IMR-90 (cell line): ENCODE data around the gene ULBP2. TPM values are rescaled to one million over a fixed set of nuclear protein-coding genes. Genes with fewer than 3 reads are reported as not detected.

Source experiments
- ATAC-seq: fragments of 200-7000 bp; cut with Tn5 transposase; 2 replicates; pipeline ENCODE4 v1.9.1; 2020; ENCODE audit warnings: low read depth, mild to moderate bottlenecking, moderate library complexity
- BruUV-seq: library from RNA; stranded (reverse); fragments of 400-500 nt; replicated peaks from 2 replicates; lab custom pipeline; 2021; lab: Mats Ljungman, UMichigan
- CTCF ChIA-PET: fragments of 300-600 bp; formaldehyde crosslinking; extraction: SDS; loops from one replicate; lab custom pipeline; 2021; ENCODE audit warnings: antibody characterized with exemption; lab: Yijun Ruan, JAX
- POLR2A ChIA-PET: fragments of 300-600 bp; sonication (Branson Sonifier 250); formaldehyde crosslinking; loops from one replicate; lab custom pipeline; 2022; ENCODE audit warnings: antibody characterized with exemption; ENCODE audit not compliant: unreplicated experiment; lab: Charles Lee
- DNase-seq: peaks from one replicate; pipeline ENCODE4 v3.0.0; 2013
- H2AFZ ChIP-seq: replicated peaks from 2 replicates; pipeline ENCODE3; 2013; ENCODE audit warnings: low read length, mild to moderate bottlenecking; ENCODE audit not compliant: poor library complexity
- H2AK5ac ChIP-seq: 2 replicates; pipeline ENCODE4 v1.6.1; 2013; ENCODE audit warnings: low read depth, low read length, inconsistent platforms
- H2AK9ac ChIP-seq: replicated peaks from 2 replicates; pipeline ENCODE3; 2013; ENCODE audit warnings: mild to moderate bottlenecking, low read depth, low read length, moderate library complexity; ENCODE audit not compliant: poor library complexity
- H2BK120ac ChIP-seq: 2 replicates; pipeline ENCODE4 v1.6.1; 2013; ENCODE audit warnings: low read depth, low read length, inconsistent platforms
- H2BK15ac ChIP-seq: 3 replicates; pipeline ENCODE4 v1.6.1; 2013; ENCODE audit warnings: low read depth, low read length, inconsistent platforms
- H2BK20ac ChIP-seq: 2 replicates; pipeline ENCODE4 v1.6.1; 2013; ENCODE audit warnings: low read depth, mild to moderate bottlenecking, inconsistent platforms, low read length, moderate library complexity
- H2BK5ac ChIP-seq: 2 replicates; pipeline ENCODE4 v1.6.1; 2013; ENCODE audit warnings: mild to moderate bottlenecking, low read depth, low read length, inconsistent platforms; ENCODE audit not compliant: poor library complexity, severe bottlenecking
- H3K14ac ChIP-seq: replicated peaks from 2 replicates; pipeline ENCODE4 v1.6.1; 2013; ENCODE audit warnings: low read depth, low read length, inconsistent platforms
- H3K18ac ChIP-seq: 2 replicates; pipeline ENCODE4 v1.6.1; 2013; ENCODE audit warnings: low read depth, low read length, control low read depth
- H3K23ac ChIP-seq: 2 replicates; pipeline ENCODE4 v1.6.1; 2013; ENCODE audit warnings: low read depth, low read length, inconsistent platforms
- H3K27ac ChIP-seq: 2 replicates; pipeline ENCODE4 v1.5.1; 2013; ENCODE audit warnings: mild to moderate bottlenecking, control low read depth, low read length; ENCODE audit not compliant: insufficient read depth
- H3K27me3 ChIP-seq: 2 replicates; pipeline ENCODE4 v1.6.1; 2013; ENCODE audit warnings: low read length; ENCODE audit not compliant: control insufficient read depth, insufficient read depth
- H3K36me3 ChIP-seq: 2 replicates; pipeline ENCODE4 v1.6.1; 2013; ENCODE audit warnings: low read length, mixed read lengths; ENCODE audit not compliant: control insufficient read depth, insufficient read depth
- H3K4ac ChIP-seq: 2 replicates; pipeline ENCODE4 v1.6.1; 2013; ENCODE audit warnings: low read depth, low read length, inconsistent platforms
- H3K4me1 ChIP-seq: 2 replicates; pipeline ENCODE4 v1.6.1; 2013; ENCODE audit warnings: low read length, mixed read lengths; ENCODE audit not compliant: control insufficient read depth, insufficient read depth
- H3K4me2 ChIP-seq: 2 replicates; pipeline ENCODE4 v1.6.1; 2013; ENCODE audit warnings: low read depth, mild to moderate bottlenecking, control low read depth, low read length, moderate library complexity
- H3K4me3 ChIP-seq: 2 replicates; pipeline ENCODE4 v1.5.1; 2013; ENCODE audit warnings: low read depth, mild to moderate bottlenecking, control low read depth, low read length, moderate library complexity; ENCODE audit not compliant: insufficient read depth
- H3K56ac ChIP-seq: 2 replicates; pipeline ENCODE4 v1.6.1; 2013; ENCODE audit warnings: low read length, inconsistent platforms; ENCODE audit not compliant: insufficient read depth; ENCODE audit errors: extremely low read depth
- H3K79me1 ChIP-seq, 2 experiments: 2 replicates each; pipeline ENCODE4 v1.6.1; 2013; ENCODE audit warnings: low read length in 2 of 2, inconsistent platforms in 1 of 2, low read depth in 1 of 2
- H3K9ac ChIP-seq: 2 replicates; pipeline ENCODE4 v1.6.1; 2013; ENCODE audit warnings: low read depth, low read length, control low read depth
- H3K9me1 ChIP-seq: 2 replicates; pipeline ENCODE4 v1.6.1; 2013; ENCODE audit warnings: low read length, inconsistent platforms; ENCODE audit not compliant: insufficient read depth
- H3K9me3 ChIP-seq: 2 replicates; pipeline ENCODE4 v1.6.1; 2013; ENCODE audit warnings: low read length; ENCODE audit not compliant: control insufficient read depth, insufficient read depth
- H4K20me1 ChIP-seq: 2 replicates; pipeline ENCODE4 v1.6.1; 2013; ENCODE audit warnings: low read length, inconsistent platforms; ENCODE audit not compliant: insufficient read depth
- H4K5ac ChIP-seq: 2 replicates; pipeline ENCODE4 v1.6.1; 2013; ENCODE audit warnings: mild to moderate bottlenecking, low read depth, low read length, control low read depth
- H4K8ac ChIP-seq, 2 experiments: 2 replicates each; pipeline ENCODE4 v1.6.1; 2013; ENCODE audit warnings: low read depth in 2 of 2, low read length in 2 of 2, control low read depth in 1 of 2, inconsistent platforms in 1 of 2
- H4K91ac ChIP-seq: 2 replicates; pipeline ENCODE4 v1.6.1; 2013; ENCODE audit warnings: low read depth, low read length, inconsistent platforms; ENCODE audit not compliant: insufficient read depth
- BHLHE40 ChIP-seq: fragments of 150-350 bp; IDR thresholded peaks from 2 replicates; pipeline ENCODE4 v1.6.1; 2016; ENCODE audit warnings: mild to moderate bottlenecking, low read depth, low read length
- CEBPB ChIP-seq: IDR thresholded peaks from 2 replicates; pipeline ENCODE4 v1.6.1; 2012; ENCODE audit warnings: low read depth, low read length, improper control_type of control experiment
- CHD1 ChIP-seq: IDR thresholded peaks from 2 replicates; pipeline ENCODE4 v1.6.1; 2012; ENCODE audit warnings: low read depth, low read length, improper control_type of control experiment
- CTCF ChIP-seq: conservative IDR thresholded peaks from 2 replicates; pipeline ENCODE4 v1.5.1; 2012; ENCODE audit warnings: mild to moderate bottlenecking, low read depth, low read length, improper control_type of control experiment
- ELK1 ChIP-seq: fragments of 150-350 bp; IDR thresholded peaks from 2 replicates; pipeline ENCODE4 v1.6.1; 2016; ENCODE audit warnings: low read depth, mild to moderate bottlenecking, low read length, moderate library complexity, borderline replicate concordance
- FOS ChIP-seq: fragments of 150-350 bp; IDR thresholded peaks from 2 replicates; pipeline ENCODE4 v1.6.1; 2016; ENCODE audit warnings: low read depth, low read length
- MAFK ChIP-seq: IDR thresholded peaks from 2 replicates; pipeline ENCODE4 v1.6.1; 2012; ENCODE audit warnings: low read depth, low read length, improper control_type of control experiment
- MAZ ChIP-seq: IDR thresholded peaks from 2 replicates; pipeline ENCODE4 v1.6.1; 2012; ENCODE audit warnings: low read depth, mild to moderate bottlenecking, low read length, improper control_type of control experiment, moderate library complexity, borderline replicate concordance
- MXI1 ChIP-seq: IDR thresholded peaks from 2 replicates; pipeline ENCODE4 v1.6.1; 2012; ENCODE audit warnings: low read depth, mild to moderate bottlenecking, low read length, moderate library complexity, borderline replicate concordance
- NFE2L2 ChIP-seq: fragments of 150-350 bp; IDR thresholded peaks from 2 replicates; pipeline ENCODE4 v1.6.1; 2016; ENCODE audit warnings: low read depth, mild to moderate bottlenecking, low read length
- POLR2A ChIP-seq: IDR thresholded peaks from 2 replicates; pipeline ENCODE4 v1.6.1; 2012; ENCODE audit warnings: mild to moderate bottlenecking, low read depth, low read length
- RAD21 ChIP-seq: IDR thresholded peaks from 2 replicates; pipeline ENCODE4 v1.6.1; 2012; ENCODE audit warnings: low read length, improper control_type of control experiment
- RCOR1 ChIP-seq: IDR thresholded peaks from 2 replicates; pipeline ENCODE4 v1.6.1; 2012; ENCODE audit warnings: mild to moderate bottlenecking, low read length, improper control_type of control experiment; ENCODE audit not compliant: insufficient replicate concordance
- RFX5 ChIP-seq: IDR thresholded peaks from 2 replicates; pipeline ENCODE4 v1.8.0; 2012; ENCODE audit warnings: low read depth, mild to moderate bottlenecking, low read length, moderate library complexity
- SMC3 ChIP-seq: fragments of 150-350 bp; IDR thresholded peaks from 2 replicates; pipeline ENCODE4 v1.6.1; 2016; ENCODE audit warnings: low read depth, mild to moderate bottlenecking, antibody characterized with exemption, low read length, moderate library complexity
- USF2 ChIP-seq: fragments of 150-350 bp; IDR thresholded peaks from 2 replicates; pipeline ENCODE4 v1.6.1; 2017; ENCODE audit warnings: mild to moderate bottlenecking, antibody characterized with exemption, low read length, low read depth
- WGBS, 2 experiments: methylation state at CpG; one replicate each; pipeline versions ENCODE4 v1.1.5 to v1.1.7; 2013; ENCODE audit warnings: missing lambda C conversion rate in 2 of 2; ENCODE audit not compliant: insufficient read length in 1 of 2; ENCODE audit errors: extremely low coverage in 2 of 2; 5-methylcytosine and 5-hydroxymethylcytosine counted together
- dilution Hi-C: fragments of 300-500 bp; cut with HindIII; formaldehyde crosslinking; loops from one replicate; pipeline ENCODE4 v1.14.3; 2018; ENCODE audit warnings: low sequenced_read_pairs; ENCODE audit not compliant: unreplicated experiment
- in situ Hi-C: fragments of 300-500 bp; cut with MboI; formaldehyde crosslinking; loops from 3 replicates; pipeline ENCODE4 v1.14.3; 2019; ENCODE audit warnings: low sequenced_read_pairs, inconsistent platforms, mixed read lengths
- intact Hi-C: fragments of 100-400 bp; cut with micrococcal nuclease; formaldehyde crosslinking; loops from 2 replicates; pipeline ENCODE4 v1.10.0; 2022
- polyA plus RNA-seq, 3 experiments: library from polyadenylated mRNA; depleted of rRNA; stranded (reverse); fragments of >200 nt; gene quantifications; 2 replicates each; pipeline ENCODE4 v1.2.3, GENCODE V29; 2012; ENCODE audit warnings: low replicate concordance in 1 of 3
- total RNA-seq: library from RNA; depleted of rRNA; stranded (reverse); fragments of >200 nt; gene quantifications from 2 replicates; pipeline ENCODE4 v1.2.3, GENCODE V29; 2012

Gene ULBP2
- total and polyA plus RNA-seq, 2 of the 4 experiments (the other 2 are of a cell fraction), result 7.9 to 16.2 TPM

DNA sequence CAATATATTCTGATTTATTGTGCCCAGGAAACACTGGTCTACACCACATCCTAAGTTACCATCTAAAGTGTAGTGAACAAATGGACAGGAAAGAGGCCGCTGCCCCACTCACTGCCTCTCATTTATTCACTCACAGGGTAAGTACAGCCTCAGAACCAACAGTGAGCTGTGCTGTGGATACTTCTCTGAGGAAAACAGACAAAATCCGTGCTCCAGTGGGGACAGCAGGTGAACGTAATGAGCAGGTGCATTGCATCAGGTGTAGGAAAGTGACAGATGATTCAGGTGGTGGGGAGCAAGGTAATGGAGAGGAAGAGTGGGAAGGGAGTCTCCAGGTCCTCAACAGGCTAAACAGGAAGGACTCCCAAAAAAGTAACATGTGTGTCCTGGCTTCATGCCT lies 8.4 kb upstream of the ULBP2 start:
- intact Hi-C loops, result loop anchor here (5.0 to 10.0 kb wide), 2 partner anchors 404 to 881 kb away; no protein-coding TSS in a partner anchor
- no TSS peak for BruUV-seq
- H3K56ac ChIP-seq, result no peak overlapping the region
- H2BK20ac ChIP-seq, result no peak overlapping the region
- H2BK5ac ChIP-seq, result no peak overlapping the region
- H3K79me1 ChIP-seq, result no peaks in the 10 kb centered on the region
- H3K4me1 ChIP-seq, result no peaks in the 10 kb centered on the region
- H3K27me3 ChIP-seq, result peaks cover 47% of the 10 kb centered on the region
- no peak overlapping the region for H3K9ac ChIP-seq
- H3K36me3 ChIP-seq, result no peaks in the 10 kb centered on the region
- no peak overlapping the region for H2AFZ ChIP-seq
- no peaks in the 10 kb centered on the region for H3K9me1 ChIP-seq
- H3K4me3 ChIP-seq, result no peak overlapping the region
- H3K9me3 ChIP-seq, result no peaks in the 10 kb centered on the region
- no peak for TF ChIP-seq SMC3
- no peak for TF ChIP-seq RAD21
- TF ChIP-seq MAFK, result no peak
- TF ChIP-seq NFE2L2, result no peak
- no peak for TF ChIP-seq CTCF
- TF ChIP-seq MAZ, result no peak
- no peak for TF ChIP-seq RCOR1
- no peak for TF ChIP-seq POLR2A
- TF ChIP-seq USF2, result no peak
- TF ChIP-seq FOS, result no peak
- TF ChIP-seq BHLHE40, result no peak
- TF ChIP-seq ELK1, result no peak
- TF ChIP-seq CHD1, result no peak
- TF ChIP-seq MXI1, result no peak
- no peak for TF ChIP-seq CEBPB
- no peak for TF ChIP-seq RFX5
- H2AK9ac ChIP-seq, result no peak overlapping the region
- WGBS, 2 experiments, result 0% methylated on average over 1 of the region's 3 CpGs; no CpG with 5 or more reads in 1 of the 2 experiments
- no peak overlapping the region for H2AK5ac ChIP-seq
- in situ Hi-C loops, result loop anchor here (10.0 to 25.0 kb wide), 2 partner anchors 404 to 881 kb away; no protein-coding TSS in a partner anchor
- H3K4ac ChIP-seq, result no peak overlapping the region
- H3K23ac ChIP-seq, result no peak overlapping the region
- no peak overlapping the region for H3K4me2 ChIP-seq
- no peak overlapping the region for H3K18ac ChIP-seq
- ATAC-seq (no peak), DNase-seq (no peak)
- ChIA-PET CTCF (no interaction called here), POLR2A (no interaction called here)
- H4K5ac ChIP-seq, result no peak overlapping the region
- H3K27ac ChIP-seq, result no peak overlapping the region
- H2BK120ac ChIP-seq, result no peak overlapping the region
- H4K8ac ChIP-seq, result no peak overlapping the region
- H2BK15ac ChIP-seq, result no peak overlapping the region
- H4K91ac ChIP-seq, result no peak overlapping the region
- dilution Hi-C loops, result no loop called here
- no peaks in the 10 kb centered on the region for H4K20me1 ChIP-seq
- no peak overlapping the region for H3K14ac ChIP-seq
